Measurements from ENCODE around the gene NTSR1.

Gene NTSR1

GRCh38 chr20:62778601-62779416 lies 70.2 kb downstream of the NTSR1 start:
- peaks cover 53% of the 10 kb centered on the region for H3K4me1 Mint-ChIP-seq
- H3K27me3 Mint-ChIP-seq (ENCODE audit: low read depth, poor library complexity) = peaks cover 3% of the 10 kb centered on the region
- no peak overlapping the region for H3K4me3 Mint-ChIP-seq
- no peak for TF ChIP-seq CTCF (IDR thresholded peaks at IDR 0.05)
- no peak overlapping the region for H3K27ac Mint-ChIP-seq
- no peaks in the 10 kb centered on the region for H3K36me3 Mint-ChIP-seq (ENCODE audit: low read depth)
- no peaks in the 10 kb centered on the region for H3K9me3 Mint-ChIP-seq
- DNase-seq = no peak

GRCh38 chr20:62779417-62779685 lies 70.7 kb downstream of the NTSR1 start:
- Mint-ChIP-seq H3K36me3 (ENCODE audit: low read depth) (no peaks in the 10 kb centered on the region), H3K27ac (no peak overlapping the region), H3K9me3 (no peaks in the 10 kb centered on the region), H3K4me3 (no peak overlapping the region), H3K27me3 (ENCODE audit: low read depth, poor library complexity) (peaks cover 3% of the 10 kb centered on the region), H3K4me1 (peaks cover 49% of the 10 kb centered on the region)
- no peak for DNase-seq
- no peak for TF ChIP-seq CTCF (IDR thresholded peaks at IDR 0.05)

- TF ChIP-seq CTCF (IDR thresholded peaks at IDR 0.05) = no peak
- peak overlapping the region; percentile 51 for H3K27ac Mint-ChIP-seq
- no peaks in the 10 kb centered on the region for H3K36me3 Mint-ChIP-seq (ENCODE audit: low read depth)
- H3K27me3 Mint-ChIP-seq (ENCODE audit: low read depth, poor library complexity) = no peaks in the 10 kb centered on the region
- DNase-seq = no peak
- peaks cover 41% of the 10 kb centered on the region for H3K4me1 Mint-ChIP-seq
- no peak overlapping the region for H3K4me3 Mint-ChIP-seq
- H3K9me3 Mint-ChIP-seq = no peaks in the 10 kb centered on the region
These were observed 71.6 kb downstream of the NTSR1 start for GRCh38 chr20:62780204-62780603.

- Mint-ChIP-seq H3K36me3 (ENCODE audit: low read depth) (no peaks in the 10 kb centered on the region), H3K27ac (peak overlapping the region; percentile 51), H3K4me3 (no peak overlapping the region), H3K9me3 (no peaks in the 10 kb centered on the region), H3K4me1 (peaks cover 40% of the 10 kb centered on the region), H3K27me3 (ENCODE audit: low read depth, poor library complexity) (no peaks in the 10 kb centered on the region)
- DNase-seq = no peak
- TF ChIP-seq CTCF (IDR thresholded peaks at IDR 0.05) = no peak
These were observed 72.1 kb downstream of the NTSR1 start for GRCh38 chr20:62780696-62781095.

- H3K9me3 Mint-ChIP-seq = no peaks in the 10 kb centered on the region
- peaks cover 6% of the 10 kb centered on the region for H3K27me3 Mint-ChIP-seq (ENCODE audit: low read depth, poor library complexity)
- H3K36me3 Mint-ChIP-seq (ENCODE audit: low read depth) = no peaks in the 10 kb centered on the region
- peak overlapping the region; percentile 37 for H3K4me3 Mint-ChIP-seq
- H3K27ac Mint-ChIP-seq = peak overlapping the region; percentile 33
- H3K4me1 Mint-ChIP-seq = peaks cover 39% of the 10 kb centered on the region
- DNase-seq = no peak
- TF ChIP-seq CTCF (IDR thresholded peaks at IDR 0.05) = no peak
These were observed 73.7 kb downstream of the NTSR1 start for GRCh38 chr20:62782149-62782892.

All from nephron progenitor cell (in vitro differentiated cells).